ENCODE results near the gene PCED1A. TPM values are rescaled to one million over a fixed set of nuclear protein-coding genes. Genes with fewer than 3 reads are reported as not detected.

The PCED1A gene
- total and polyA plus RNA-seq, 9 donors: 6.0 to 58.0 (median 39.1) TPM

DNA sequence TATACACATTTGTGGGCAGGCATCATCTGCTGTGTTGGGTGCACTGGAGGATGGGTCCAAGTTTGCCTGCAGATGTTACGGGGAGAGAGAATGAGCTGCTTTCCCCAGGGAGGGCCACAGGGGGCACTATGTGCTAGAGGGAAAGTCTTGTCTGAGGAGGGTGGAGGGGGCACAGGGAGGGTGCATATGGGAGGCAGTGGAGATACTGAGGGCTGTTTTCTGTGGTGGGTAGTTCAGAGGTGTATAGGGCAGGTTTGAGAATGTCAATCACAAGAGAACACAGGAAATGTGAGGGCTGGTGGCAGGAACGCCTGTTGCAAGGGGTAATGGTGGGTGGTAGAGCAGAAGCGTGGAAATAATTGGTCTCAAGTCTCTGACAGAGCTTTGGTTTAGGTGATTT, 25.2 kb upstream of the PCED1A start:
- no peaks in the 10 kb centered on the region for H3K36me3 ChIP-seq
- no peak for DNase-seq
- no peak overlapping the region for H3K27ac ChIP-seq
- H3K4me1 ChIP-seq (ENCODE audit: insufficient read depth): no peaks in the 10 kb centered on the region
- 90 to 95% (median 94%) methylated on average over 3 of the region's 3 CpGs for WGBS, 3 donors
- no peaks in the 10 kb centered on the region for H3K9me3 ChIP-seq
- TF ChIP-seq, protein P1, sequence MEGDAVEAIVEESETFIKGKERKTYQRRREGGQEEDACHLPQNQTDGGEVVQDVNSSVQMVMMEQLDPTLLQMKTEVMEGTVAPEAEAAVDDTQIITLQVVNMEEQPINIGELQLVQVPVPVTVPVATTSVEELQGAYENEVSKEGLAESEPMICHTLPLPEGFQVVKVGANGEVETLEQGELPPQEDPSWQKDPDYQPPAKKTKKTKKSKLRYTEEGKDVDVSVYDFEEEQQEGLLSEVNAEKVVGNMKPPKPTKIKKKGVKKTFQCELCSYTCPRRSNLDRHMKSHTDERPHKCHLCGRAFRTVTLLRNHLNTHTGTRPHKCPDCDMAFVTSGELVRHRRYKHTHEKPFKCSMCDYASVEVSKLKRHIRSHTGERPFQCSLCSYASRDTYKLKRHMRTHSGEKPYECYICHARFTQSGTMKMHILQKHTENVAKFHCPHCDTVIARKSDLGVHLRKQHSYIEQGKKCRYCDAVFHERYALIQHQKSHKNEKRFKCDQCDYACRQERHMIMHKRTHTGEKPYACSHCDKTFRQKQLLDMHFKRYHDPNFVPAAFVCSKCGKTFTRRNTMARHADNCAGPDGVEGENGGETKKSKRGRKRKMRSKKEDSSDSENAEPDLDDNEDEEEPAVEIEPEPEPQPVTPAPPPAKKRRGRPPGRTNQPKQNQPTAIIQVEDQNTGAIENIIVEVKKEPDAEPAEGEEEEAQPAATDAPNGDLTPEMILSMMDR (IDR thresholded peaks at IDR 0.05): no peak
- TF ChIP-seq EP300 (IDR thresholded peaks at IDR 0.05): no peak
- TF ChIP-seq POLR2A (IDR thresholded peaks at IDR 0.05): no peak
- no peaks in the 10 kb centered on the region for H3K27me3 ChIP-seq
- H3K4me3 ChIP-seq: no peak overlapping the region
- intact Hi-C loops (cut with DNase I): no loop called here

DNA sequence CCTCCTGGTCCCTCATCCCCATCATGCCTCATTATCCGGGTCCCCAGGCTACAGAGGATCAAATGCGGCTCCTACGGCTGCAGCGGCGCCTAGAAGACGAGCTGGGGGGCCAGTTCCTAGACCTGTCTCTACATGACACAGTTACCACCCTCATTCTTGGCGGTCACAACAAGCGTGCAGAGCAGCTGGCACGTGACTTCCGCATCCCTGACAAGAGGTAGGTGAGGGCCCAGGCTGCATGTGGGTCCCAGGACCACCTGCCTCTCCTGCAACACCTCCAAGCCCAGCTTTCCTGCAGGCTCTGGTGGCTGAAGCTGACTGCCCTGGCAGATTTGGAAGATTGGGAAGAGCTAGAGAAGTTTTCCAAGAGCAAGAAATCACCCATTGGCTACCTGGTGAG, 24.6 kb upstream of the PCED1A start:
- 95 to 100% (median 97%) methylated on average over 10 of the region's 10 CpGs for WGBS, 3 donors
- TF ChIP-seq POLR2A (IDR thresholded peaks at IDR 0.05): no peak
- no peak for TF ChIP-seq EP300 (IDR thresholded peaks at IDR 0.05)
- TF ChIP-seq, protein P1 (IDR thresholded peaks at IDR 0.05): no peak
- Histone ChIP-seq H3K4me1 (ENCODE audit: insufficient read depth) (no peaks in the 10 kb centered on the region), H3K9me3 (no peaks in the 10 kb centered on the region), H3K27me3 (no peaks in the 10 kb centered on the region), H3K27ac (no peak overlapping the region), H3K4me3 (no peak overlapping the region), H3K36me3 (no peaks in the 10 kb centered on the region)
- no peak for DNase-seq
- intact Hi-C loops (cut with DNase I): no loop called here

DNA sequence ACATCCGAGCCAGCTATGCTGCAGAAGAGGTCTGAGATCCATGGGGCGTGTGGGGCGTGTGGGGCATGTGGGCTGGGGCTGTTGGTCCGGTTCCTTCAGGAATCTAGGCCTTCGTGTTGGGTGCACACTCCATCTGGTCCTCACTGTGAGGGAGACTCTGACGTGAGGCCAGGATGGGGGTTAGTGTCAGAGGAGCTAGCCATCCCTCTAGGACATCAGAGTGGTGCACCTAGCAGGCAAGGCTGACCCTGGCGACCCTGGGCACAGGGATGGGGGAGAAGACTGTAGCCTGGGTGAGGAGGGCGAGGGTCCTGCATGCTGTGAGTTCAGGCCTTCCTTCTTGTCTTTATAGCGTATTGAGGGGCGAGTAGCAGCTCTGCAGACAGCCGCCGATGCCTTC, 24.2 kb upstream of the PCED1A start:
- Histone ChIP-seq H3K4me3 (no peak overlapping the region), H3K4me1 (ENCODE audit: insufficient read depth) (no peaks in the 10 kb centered on the region), H3K36me3 (no peaks in the 10 kb centered on the region), H3K9me3 (no peaks in the 10 kb centered on the region), H3K27me3 (no peaks in the 10 kb centered on the region), H3K27ac (no peak overlapping the region)
- 94 to 95% (median 94%) methylated on average over 12 of the region's 12 CpGs for WGBS, 3 donors
- no peak for TF ChIP-seq POLR2A (IDR thresholded peaks at IDR 0.05)
- no peak for TF ChIP-seq EP300 (IDR thresholded peaks at IDR 0.05)
- TF ChIP-seq, protein P1 (IDR thresholded peaks at IDR 0.05): no peak
- intact Hi-C loops (cut with DNase I): no loop called here
- no peak for DNase-seq

DNA sequence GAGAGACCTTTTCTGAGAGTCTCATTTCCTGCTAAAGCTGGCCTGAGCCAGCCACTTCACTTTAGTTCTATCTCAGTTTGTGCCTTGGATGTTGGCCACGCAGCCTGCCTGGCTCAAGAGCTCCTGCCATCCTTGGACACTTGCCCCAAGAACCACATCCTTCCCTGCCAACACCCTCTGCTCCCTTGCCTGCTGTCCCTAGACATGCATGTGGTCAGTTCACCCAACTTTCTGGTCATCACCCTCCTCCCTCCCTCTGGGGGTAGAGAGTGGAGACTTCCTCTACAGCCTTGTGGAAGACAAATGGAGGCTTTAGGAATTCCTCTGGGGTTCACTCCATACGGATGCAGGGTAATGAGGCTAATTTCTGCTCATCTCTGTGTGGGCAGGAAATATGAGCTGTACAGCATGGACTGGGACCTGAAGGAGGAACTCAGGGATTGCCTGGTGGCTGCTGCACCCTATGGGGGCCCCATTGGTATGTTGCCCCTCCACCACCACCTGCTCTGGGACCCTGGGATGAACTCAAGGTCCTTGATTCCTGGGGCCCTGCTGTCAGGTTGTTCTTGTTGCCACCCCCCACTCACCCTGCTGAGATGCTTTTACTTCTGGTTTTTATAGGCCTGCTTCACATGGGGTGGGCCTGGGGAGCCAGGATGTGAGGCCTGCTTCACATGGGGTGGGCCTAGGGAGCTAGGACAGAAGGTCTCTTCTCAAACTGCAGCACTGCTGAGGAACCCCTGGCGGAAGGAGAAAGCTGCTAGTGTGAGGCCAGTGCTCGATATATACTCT, 19.1 kb upstream of the PCED1A start:
- no peak overlapping the region for H3K27ac ChIP-seq
- 89 to 90% (median 90%) methylated on average over 4 of the region's 4 CpGs for WGBS, 3 donors
- no peaks in the 10 kb centered on the region for H3K36me3 ChIP-seq
- peaks cover 2% of the 10 kb centered on the region for H3K4me1 ChIP-seq (ENCODE audit: insufficient read depth)
- no peaks in the 10 kb centered on the region for H3K27me3 ChIP-seq
- no peak overlapping the region for H3K4me3 ChIP-seq
- no peaks in the 10 kb centered on the region for H3K9me3 ChIP-seq
- intact Hi-C loops (cut with DNase I): loop anchor here in 1 of 4 donors (10.0 kb wide), 1 partner anchor 165 kb away; the partner anchor contains the start of gene EBF4
- TF ChIP-seq EP300 (IDR thresholded peaks at IDR 0.05): no peak
- TF ChIP-seq, protein P1 (IDR thresholded peaks at IDR 0.05): no peak
- no peak for TF ChIP-seq POLR2A (IDR thresholded peaks at IDR 0.05)
- no peak for DNase-seq

All from ovary (tissue), 9 donors.